Endothelial cell of umbilical vein (primary cell): ENCODE results near the gene LDAF1.

Source experiments
- CTCF ChIP-seq, 2 donors: IDR thresholded peaks; 1 replicate in 1 of 2; 2 replicates in 1 of 2; pipeline ENCODE4 v1.5.1; 2011; ENCODE audit warnings: low read length in 2 of 2, mild to moderate bottlenecking in 2 of 2, moderate library complexity in 2 of 2, control low read depth in 1 of 2, inconsistent platforms in 1 of 2, low read depth in 1 of 2; ENCODE audit not compliant: insufficient read depth in 1 of 2; ENCODE audit errors: extremely low read depth in 1 of 2
- EZH2 ChIP-seq: IDR thresholded peaks from 2 replicates; pipeline ENCODE4 v1.6.1; 2012; ENCODE audit warnings: borderline replicate concordance, low read depth, mild to moderate bottlenecking, moderate library complexity, low read length, inconsistent platforms; ENCODE audit not compliant: severe bottlenecking
- JUN ChIP-seq: IDR thresholded peaks from 2 replicates; pipeline ENCODE4 v1.6.1; 2011; ENCODE audit warnings: borderline replicate concordance, low read depth; ENCODE audit not compliant: insufficient read length, insufficient read depth
- MAX ChIP-seq: IDR thresholded peaks from 2 replicates; pipeline ENCODE4 v1.6.1; 2011; ENCODE audit not compliant: insufficient read depth, insufficient read length
- POLR2A ChIP-seq: IDR thresholded peaks from 2 replicates; pipeline ENCODE4 v1.6.1; 2012; ENCODE audit warnings: low read depth, mild to moderate bottlenecking, control low read depth, low read length
- POLR2AphosphoS5 ChIP-seq: IDR thresholded peaks from 2 replicates; pipeline ENCODE4 v1.6.1; 2012; ENCODE audit warnings: low read depth, mild to moderate bottlenecking, control low read depth, low read length, moderate library complexity; ENCODE audit not compliant: insufficient read depth

- TF ChIP-seq JUN, result no peak
- TF ChIP-seq POLR2A, result no peak
- no peak for TF ChIP-seq EZH2
- no peak for TF ChIP-seq CTCF (IDR thresholded peaks at IDR 0.05; ENCODE audit: extremely low read depth in 1 of 2, insufficient read depth in 1 of 2, low read depth in 1 of 2, low read length in 2 of 2)
- TF ChIP-seq POLR2AphosphoS5, result no peak
- TF ChIP-seq MAX, result no peak
These were observed 21.5 kb downstream of the LDAF1 start for GRCh38 chr16:21179983-21180365.
